Nephron (organoid): ENCODE measurements around the gene FAM83C.

ENCODE experiments used
- H3K27ac Mint-ChIP-seq, 3 experiments: 2 replicates each; pipeline ENCODE4 v1.8.0; 2020; ENCODE audit warnings: mixed read lengths in 3 of 3, mild to moderate bottlenecking in 2 of 3, moderate library complexity in 1 of 3
- H3K27me3 Mint-ChIP-seq: 2 replicates; pipeline ENCODE4 v1.8.0; 2021; ENCODE audit warnings: low read depth, mild to moderate bottlenecking, moderate library complexity, mixed read lengths
- H3K36me3 Mint-ChIP-seq: 2 replicates; pipeline ENCODE4 v1.8.0; 2020; ENCODE audit warnings: low read depth, mixed read lengths
- H3K4me1 Mint-ChIP-seq: 2 replicates; pipeline ENCODE4 v1.8.0; 2020; ENCODE audit warnings: mixed read lengths
- H3K4me3 Mint-ChIP-seq, 3 experiments: 2 replicates each; pipeline ENCODE4 v1.8.0; 2020; ENCODE audit warnings: mild to moderate bottlenecking in 3 of 3, mixed read lengths in 3 of 3, moderate library complexity in 2 of 3
- H3K9me3 Mint-ChIP-seq: 2 replicates; pipeline ENCODE4 v1.8.0; 2020; ENCODE audit warnings: mixed read lengths
- TF ChIP-seq, protein P1 (sequence below), 3 experiments: fragments of 200-600 bp; sonication (generic); IDR thresholded peaks; one replicate each; pipeline ENCODE4 v1.5.0; 2021; ENCODE audit warnings: antibody characterized with exemption in 3 of 3; ENCODE audit not compliant: unreplicated experiment in 3 of 3

The FAM83C gene

DNA sequence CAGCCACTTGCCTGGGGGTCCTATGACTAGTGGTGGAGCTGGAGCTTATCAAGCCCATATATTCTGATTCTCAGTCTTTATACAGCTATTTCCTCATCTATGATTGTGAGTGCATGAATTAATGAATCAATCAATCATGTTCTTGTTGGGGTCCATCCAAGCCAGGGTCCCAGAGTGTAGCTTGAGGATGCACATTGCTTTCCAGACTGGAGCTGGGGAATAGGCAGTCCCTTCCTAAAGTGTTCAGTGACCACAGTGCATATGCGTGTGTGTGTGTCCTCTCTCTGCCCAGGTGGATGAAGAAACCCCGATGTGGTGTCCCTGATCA, 40.6 kb downstream of the FAM83C start:
- H3K4me1 Mint-ChIP-seq: no peaks in the 10 kb centered on the region
- no peak overlapping the region for H3K4me3 Mint-ChIP-seq
- no peak overlapping the region for H3K27ac Mint-ChIP-seq
- no peaks in the 10 kb centered on the region for H3K27me3 Mint-ChIP-seq
- TF ChIP-seq, protein P1, sequence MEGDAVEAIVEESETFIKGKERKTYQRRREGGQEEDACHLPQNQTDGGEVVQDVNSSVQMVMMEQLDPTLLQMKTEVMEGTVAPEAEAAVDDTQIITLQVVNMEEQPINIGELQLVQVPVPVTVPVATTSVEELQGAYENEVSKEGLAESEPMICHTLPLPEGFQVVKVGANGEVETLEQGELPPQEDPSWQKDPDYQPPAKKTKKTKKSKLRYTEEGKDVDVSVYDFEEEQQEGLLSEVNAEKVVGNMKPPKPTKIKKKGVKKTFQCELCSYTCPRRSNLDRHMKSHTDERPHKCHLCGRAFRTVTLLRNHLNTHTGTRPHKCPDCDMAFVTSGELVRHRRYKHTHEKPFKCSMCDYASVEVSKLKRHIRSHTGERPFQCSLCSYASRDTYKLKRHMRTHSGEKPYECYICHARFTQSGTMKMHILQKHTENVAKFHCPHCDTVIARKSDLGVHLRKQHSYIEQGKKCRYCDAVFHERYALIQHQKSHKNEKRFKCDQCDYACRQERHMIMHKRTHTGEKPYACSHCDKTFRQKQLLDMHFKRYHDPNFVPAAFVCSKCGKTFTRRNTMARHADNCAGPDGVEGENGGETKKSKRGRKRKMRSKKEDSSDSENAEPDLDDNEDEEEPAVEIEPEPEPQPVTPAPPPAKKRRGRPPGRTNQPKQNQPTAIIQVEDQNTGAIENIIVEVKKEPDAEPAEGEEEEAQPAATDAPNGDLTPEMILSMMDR (IDR thresholded peaks at IDR 0.05; ENCODE audit: unreplicated experiment in 3 of 3): no peak
- no peaks in the 10 kb centered on the region for H3K36me3 Mint-ChIP-seq
- no peaks in the 10 kb centered on the region for H3K9me3 Mint-ChIP-seq

DNA sequence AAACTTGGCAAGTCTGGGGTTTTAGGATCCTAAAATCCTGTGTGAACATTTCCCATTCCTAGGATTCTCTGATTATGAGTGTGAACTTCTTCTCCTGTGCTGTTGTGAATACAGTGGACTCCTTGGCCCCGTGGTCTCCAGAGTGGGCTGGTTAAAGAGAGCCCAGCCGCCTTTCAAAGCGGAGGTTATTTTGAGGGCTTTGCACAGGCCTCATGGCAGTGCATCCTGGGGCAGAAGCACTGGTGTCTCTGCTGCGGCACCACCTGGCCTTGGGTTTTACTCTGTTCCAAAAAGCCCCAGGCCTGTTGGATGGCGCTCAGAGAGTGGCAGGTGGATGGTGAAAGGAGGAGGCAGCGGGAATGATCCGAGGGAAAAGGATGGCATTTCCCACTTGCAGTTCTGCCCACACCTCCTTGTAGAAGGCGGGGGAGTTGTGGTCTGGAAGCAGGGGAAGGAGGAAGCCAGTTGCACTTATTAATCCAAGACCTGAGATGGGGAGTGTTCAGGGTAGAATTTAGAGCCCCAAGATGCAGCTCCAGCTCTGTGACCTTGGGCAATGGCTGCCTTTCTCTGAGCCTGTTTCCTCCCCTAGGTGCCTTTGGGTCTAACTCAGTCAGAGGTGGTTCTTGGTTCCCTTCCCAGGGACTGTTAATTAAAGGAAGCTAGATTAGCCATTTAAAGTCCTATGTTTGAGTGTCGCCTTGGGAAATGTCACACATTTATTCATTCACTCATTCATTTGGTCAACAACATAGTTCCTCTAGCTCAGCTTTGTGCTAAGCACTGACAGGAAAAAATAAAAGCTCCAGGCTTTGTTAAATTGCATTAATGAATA, 43.4 kb downstream of the FAM83C start:
- no peaks in the 10 kb centered on the region for H3K9me3 Mint-ChIP-seq
- no peaks in the 10 kb centered on the region for H3K4me1 Mint-ChIP-seq
- no peaks in the 10 kb centered on the region for H3K27me3 Mint-ChIP-seq
- no peak overlapping the region for H3K4me3 Mint-ChIP-seq
- no peak overlapping the region for H3K27ac Mint-ChIP-seq
- TF ChIP-seq, protein P1 (IDR thresholded peaks at IDR 0.05; ENCODE audit: unreplicated experiment in 3 of 3): no peak
- H3K36me3 Mint-ChIP-seq: no peaks in the 10 kb centered on the region

DNA sequence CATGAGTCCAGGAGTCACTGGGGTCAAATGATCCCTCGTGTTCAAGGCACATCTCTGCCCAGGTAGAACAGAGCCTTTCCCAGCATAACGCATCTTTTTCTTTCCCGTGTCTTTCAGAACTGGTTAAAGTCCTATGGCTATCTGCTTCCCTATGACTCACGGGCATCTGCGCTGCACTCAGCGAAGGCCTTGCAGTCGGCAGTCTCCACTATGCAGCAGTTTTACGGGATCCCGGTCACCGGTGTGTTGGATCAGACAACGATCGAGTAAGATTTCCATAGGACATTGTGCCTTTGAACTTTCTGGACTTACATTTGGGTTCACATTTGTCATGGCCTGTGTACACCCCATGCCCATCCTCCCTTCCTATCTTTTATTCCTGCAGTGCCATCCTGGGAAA, 45.5 kb downstream of the FAM83C start:
- TF ChIP-seq, protein P1 (IDR thresholded peaks at IDR 0.05; ENCODE audit: unreplicated experiment in 3 of 3): no peak
- H3K27me3 Mint-ChIP-seq: no peaks in the 10 kb centered on the region
- H3K4me3 Mint-ChIP-seq: no peak overlapping the region
- no peaks in the 10 kb centered on the region for H3K4me1 Mint-ChIP-seq
- no peaks in the 10 kb centered on the region for H3K9me3 Mint-ChIP-seq
- H3K36me3 Mint-ChIP-seq: no peaks in the 10 kb centered on the region
- no peak overlapping the region for H3K27ac Mint-ChIP-seq

DNA sequence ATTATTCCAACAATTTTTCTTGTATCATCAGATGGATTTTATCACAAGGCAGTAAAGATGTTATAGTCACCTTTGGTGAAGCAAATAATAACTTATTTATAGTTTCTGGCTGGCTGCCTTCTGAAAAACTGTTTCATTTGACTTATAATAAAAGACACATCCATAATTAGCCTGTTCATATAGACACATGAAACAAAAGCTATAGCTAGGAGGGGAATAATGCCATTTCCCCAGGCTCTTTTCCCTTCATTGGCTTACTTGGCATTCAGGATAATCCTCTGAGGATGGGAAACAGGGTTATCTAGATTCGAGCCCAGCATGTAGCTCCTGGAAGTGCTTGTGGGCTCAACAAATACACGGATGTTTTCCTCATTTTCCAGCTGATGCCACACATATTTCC, 48.2 kb downstream of the FAM83C start:
- Mint-ChIP-seq H3K9me3 (no peaks in the 10 kb centered on the region), H3K4me1 (no peaks in the 10 kb centered on the region)

DNA sequence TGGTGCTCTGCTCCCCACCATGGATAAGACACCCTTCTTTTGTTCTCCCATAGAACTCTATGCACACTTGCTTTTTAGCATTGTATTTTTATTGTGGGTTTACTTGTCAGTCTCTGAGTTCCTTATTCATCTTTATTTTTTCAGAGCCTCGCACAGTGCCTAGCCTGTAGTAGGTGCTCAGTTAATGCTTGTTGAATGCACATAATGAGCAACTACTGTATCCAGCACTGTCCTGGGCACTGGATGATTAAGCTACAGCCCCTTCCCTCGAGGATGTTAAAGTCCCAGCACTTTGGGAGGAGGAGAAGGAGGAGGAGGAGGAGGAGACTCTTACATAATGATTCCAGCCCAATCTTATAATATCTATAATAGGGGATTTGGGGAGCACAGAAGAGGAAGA, 48.9 kb downstream of the FAM83C start:
- H3K27ac Mint-ChIP-seq: no peak overlapping the region
- H3K9me3 Mint-ChIP-seq: no peaks in the 10 kb centered on the region
- H3K27me3 Mint-ChIP-seq: peaks cover 6% of the 10 kb centered on the region

More for the DNA sequence above, 48.2 kb downstream of the FAM83C start:
- H3K27me3 Mint-ChIP-seq: peaks cover 6% of the 10 kb centered on the region
- TF ChIP-seq, protein P1 (IDR thresholded peaks at IDR 0.05; ENCODE audit: unreplicated experiment in 3 of 3): no peak
- H3K27ac Mint-ChIP-seq: no peak overlapping the region
- H3K36me3 Mint-ChIP-seq: no peaks in the 10 kb centered on the region
- H3K4me3 Mint-ChIP-seq: no peak overlapping the region

More for the DNA sequence above, 48.9 kb downstream of the FAM83C start:
- Mint-ChIP-seq H3K4me1 (no peaks in the 10 kb centered on the region), H3K36me3 (no peaks in the 10 kb centered on the region), H3K4me3 (no peak overlapping the region)
- TF ChIP-seq, protein P1 (IDR thresholded peaks at IDR 0.05; ENCODE audit: unreplicated experiment in 3 of 3): no peak
